Measurements from ENCODE around the gene KDR.

KDR gene

GRCh38 chr4:55123791-55124190 lies 1.6 kb downstream of the KDR start:
- no peak for DNase-seq (ENCODE audit: low spot score)

GRCh38 chr4:55122235-55122634 lies 3.2 kb downstream of the KDR start:
- no peak for DNase-seq (ENCODE audit: low spot score)

- DNase-seq (ENCODE audit: low spot score) = no peak
Observed at GRCh38 chr4:55121246-55121645, 4.1 kb downstream of the KDR start.

GRCh38 chr4:55118397-55118796 lies 7.0 kb downstream of the KDR start:
- DNase-seq (ENCODE audit: low spot score) = no peak

- DNase-seq (ENCODE audit: low spot score) = no peak
Observed at GRCh38 chr4:55117511-55117910, 7.9 kb downstream of the KDR start.

- no peak for DNase-seq (ENCODE audit: low spot score)
Observed at GRCh38 chr4:55116450-55116849, 8.9 kb downstream of the KDR start.

GRCh38 chr4:55111601-55112000 lies 13.8 kb downstream of the KDR start:
- no peak for DNase-seq (ENCODE audit: low spot score)

- no peak for DNase-seq (ENCODE audit: low spot score)
Observed at GRCh38 chr4:55110131-55110530, 15.3 kb downstream of the KDR start.

GRCh38 chr4:55107054-55107453 lies 18.3 kb downstream of the KDR start:
- DNase-seq (ENCODE audit: low spot score) = no peak

- DNase-seq (ENCODE audit: low spot score) = no peak
Observed at GRCh38 chr4:55103224-55103623, 22.2 kb downstream of the KDR start.

GRCh38 chr4:55099816-55100215 lies 25.6 kb downstream of the KDR start:
- DNase-seq (ENCODE audit: low spot score) = no peak

GRCh38 chr4:55098456-55099204 lies 26.8 kb downstream of the KDR start:
- DNase-seq (ENCODE audit: low spot score) = no peak

GRCh38 chr4:55096619-55097018 lies 28.8 kb downstream of the KDR start:
- DNase-seq (ENCODE audit: low spot score) = no peak

- DNase-seq (ENCODE audit: low spot score) = no peak
Observed at GRCh38 chr4:55096045-55096444, 29.4 kb downstream of the KDR start.

GRCh38 chr4:55092504-55092903 lies 32.9 kb downstream of the KDR start:
- no peak for DNase-seq (ENCODE audit: low spot score)

- no peak for DNase-seq (ENCODE audit: low spot score)
Observed at GRCh38 chr4:55089916-55090315, 35.5 kb downstream of the KDR start.

- DNase-seq (ENCODE audit: low spot score) = no peak
Observed at GRCh38 chr4:55087913-55088260, 37.5 kb downstream of the KDR start.

- no peak for DNase-seq (ENCODE audit: low spot score)
Observed at GRCh38 chr4:55087009-55087912, 38.1 kb downstream of the KDR start.

- no peak for DNase-seq (ENCODE audit: low spot score)
Observed at GRCh38 chr4:55086578-55086977, 38.8 kb downstream of the KDR start.

GRCh38 chr4:55083735-55084134 lies 41.7 kb downstream of the KDR start:
- no peak for DNase-seq (ENCODE audit: low spot score)

GRCh38 chr4:55082756-55083155 lies 42.6 kb downstream of the KDR start:
- DNase-seq (ENCODE audit: low spot score) = no peak

- DNase-seq (ENCODE audit: low spot score) = no peak
Observed at GRCh38 chr4:55080174-55080865, 45.1 kb downstream of the KDR start.
